Lower leg skin (tissue), 3 donors: ENCODE data around the gene KLF4.

Experiments
- POLR2A ChIP-seq, 2 donors: fragments of 450-650 bp; IDR thresholded peaks; one replicate each; pipeline ENCODE4 v1.6.1; 2016 to 2017; ENCODE audit warnings: antibody characterized with exemption in 2 of 2, mild to moderate bottlenecking in 1 of 2, moderate library complexity in 1 of 2
- TF ChIP-seq, protein P1 (sequence below), 3 donors: fragments of 450-650 bp; IDR thresholded peaks; one replicate each; pipeline ENCODE4 v1.5.1; 2016; ENCODE audit warnings: antibody characterized with exemption in 3 of 3, mild to moderate bottlenecking in 3 of 3, moderate library complexity in 2 of 3

DNA sequence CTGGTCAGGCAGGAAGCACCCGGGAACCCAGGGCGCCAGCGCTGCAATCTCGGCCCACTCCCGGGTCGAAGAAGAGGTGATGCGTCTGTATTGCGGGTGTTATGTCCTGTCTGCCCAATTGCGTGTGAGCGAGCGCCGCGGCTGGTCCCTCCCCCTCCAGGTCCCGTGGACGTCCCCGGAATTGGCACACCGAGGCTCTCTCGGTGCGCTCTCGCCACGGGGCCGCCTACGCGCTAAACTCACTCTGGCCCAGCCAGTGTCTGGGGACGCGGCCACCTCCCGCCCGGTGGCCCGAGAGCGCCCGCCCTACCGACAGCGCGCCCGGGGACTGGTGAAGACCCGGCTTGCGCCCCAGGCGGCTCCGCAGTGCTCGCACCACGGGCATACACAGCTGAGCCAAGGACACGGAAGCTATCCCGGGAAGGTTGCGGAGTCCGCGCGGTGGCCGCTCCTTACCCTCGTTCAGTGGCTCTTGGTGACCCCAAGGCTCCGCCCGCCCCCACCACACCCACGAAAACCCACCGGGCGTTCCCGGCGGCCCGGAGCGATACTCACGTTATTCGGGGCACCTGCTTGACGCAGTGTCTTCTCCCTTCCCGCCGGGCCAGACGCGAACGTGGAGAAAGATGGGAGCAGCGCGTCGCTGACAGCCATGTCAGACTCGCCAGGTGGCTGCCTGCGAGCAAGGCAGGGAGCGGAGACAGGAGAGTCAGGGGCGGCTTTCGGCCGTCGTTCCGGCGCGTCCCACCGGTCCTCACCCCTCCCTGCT is 1.0 kb downstream of the KLF4 start:
- TF ChIP-seq POLR2A (IDR thresholded peaks at IDR 0.05), result peak in 1 of 2 donors; percentile 6
- TF ChIP-seq, protein P1, sequence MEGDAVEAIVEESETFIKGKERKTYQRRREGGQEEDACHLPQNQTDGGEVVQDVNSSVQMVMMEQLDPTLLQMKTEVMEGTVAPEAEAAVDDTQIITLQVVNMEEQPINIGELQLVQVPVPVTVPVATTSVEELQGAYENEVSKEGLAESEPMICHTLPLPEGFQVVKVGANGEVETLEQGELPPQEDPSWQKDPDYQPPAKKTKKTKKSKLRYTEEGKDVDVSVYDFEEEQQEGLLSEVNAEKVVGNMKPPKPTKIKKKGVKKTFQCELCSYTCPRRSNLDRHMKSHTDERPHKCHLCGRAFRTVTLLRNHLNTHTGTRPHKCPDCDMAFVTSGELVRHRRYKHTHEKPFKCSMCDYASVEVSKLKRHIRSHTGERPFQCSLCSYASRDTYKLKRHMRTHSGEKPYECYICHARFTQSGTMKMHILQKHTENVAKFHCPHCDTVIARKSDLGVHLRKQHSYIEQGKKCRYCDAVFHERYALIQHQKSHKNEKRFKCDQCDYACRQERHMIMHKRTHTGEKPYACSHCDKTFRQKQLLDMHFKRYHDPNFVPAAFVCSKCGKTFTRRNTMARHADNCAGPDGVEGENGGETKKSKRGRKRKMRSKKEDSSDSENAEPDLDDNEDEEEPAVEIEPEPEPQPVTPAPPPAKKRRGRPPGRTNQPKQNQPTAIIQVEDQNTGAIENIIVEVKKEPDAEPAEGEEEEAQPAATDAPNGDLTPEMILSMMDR (IDR thresholded peaks at IDR 0.05), result no peak
